K562 (cell line): ENCODE measurements around the gene CAMK1D.
"Not testable (repeated sequence)": the region's sequence is repeated elsewhere in the genome, so short reads cannot be mapped to it uniquely, and the experiment has no call there.

Experiments
- HDAC1 ChIP-seq, 2 experiments: fragments of 450-650 bp; IDR thresholded peaks; 2 replicates each; pipeline ENCODE4 v1.6.1; 2016 to 2017; ENCODE audit warnings: inconsistent platforms in 1 of 2, mild to moderate bottlenecking in 1 of 2, moderate library complexity in 1 of 2
- PCBP1 ChIP-seq: fragments of 200-400 bp; formaldehyde crosslinking; IDR thresholded peaks from 2 replicates; pipeline ENCODE4 v1.6.1; 2018; ENCODE audit warnings: mild to moderate bottlenecking, low read depth, low read length; ENCODE audit not compliant: poor library complexity, severe bottlenecking
- YY1 ChIP-seq, 3 experiments: IDR thresholded peaks; 2 replicates each; pipeline ENCODE4 v1.6.1; 2011; ENCODE audit warnings: low read length in 2 of 3, mild to moderate bottlenecking in 2 of 3, moderate library complexity in 2 of 3, borderline replicate concordance in 1 of 3, control low read depth in 1 of 3, low read depth in 1 of 3; ENCODE audit not compliant: insufficient read depth in 3 of 3, insufficient replicate concordance in 2 of 3, control insufficient read depth in 1 of 3, insufficient read length in 1 of 3; ENCODE audit errors: extremely low read depth in 1 of 3
- ZNF780A ChIP-seq: fragments of 250-450 bp; sonication (Bioruptor Pico); IDR thresholded peaks from 2 replicates; pipeline ENCODE4 v1.5.0; 2021; ENCODE audit warnings: mild to moderate bottlenecking
- TF ChIP-seq, protein P1 (sequence below): sonication (generic); formaldehyde crosslinking; IDR thresholded peaks from 2 replicates; pipeline ENCODE4 v1.8.0; 2022; ENCODE audit warnings: missing genetic modification reagents, mild to moderate bottlenecking, moderate library complexity, borderline replicate concordance

DNA sequence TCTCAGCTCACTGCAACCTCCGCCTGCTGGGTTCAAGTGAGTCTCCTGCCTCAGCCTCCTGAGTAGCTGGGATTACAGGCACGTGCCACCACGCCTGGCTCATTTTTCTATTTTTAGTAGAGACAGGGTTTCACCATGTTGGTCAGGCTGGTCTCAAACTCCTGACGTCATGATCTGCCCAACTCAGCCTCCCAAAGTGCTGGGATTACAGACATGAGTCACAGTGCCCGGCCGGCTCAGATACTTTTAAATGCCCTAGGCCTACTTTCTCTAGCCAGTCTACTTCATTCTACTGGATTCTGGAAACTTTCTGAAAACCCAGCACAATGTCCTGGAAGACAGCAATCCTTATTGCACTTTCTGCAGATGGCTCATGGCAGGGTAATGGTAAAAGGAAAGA is 516.2 kb downstream of the CAMK1D start:
- TF ChIP-seq ZNF780A (CRISPR knock-in tag); HDAC1 (IDR thresholded peaks at IDR 0.05); PCBP1; YY1 (IDR thresholded peaks at IDR 0.05; ENCODE audit: borderline replicate concordance in 1 of 3, control insufficient read depth in 1 of 3, extremely low read depth in 1 of 3, insufficient read depth in 3 of 3, insufficient read length in 1 of 3, insufficient replicate concordance in 2 of 3, low read depth in 1 of 3, low read length in 2 of 3): not testable (repeated sequence)
- TF ChIP-seq, protein P1, sequence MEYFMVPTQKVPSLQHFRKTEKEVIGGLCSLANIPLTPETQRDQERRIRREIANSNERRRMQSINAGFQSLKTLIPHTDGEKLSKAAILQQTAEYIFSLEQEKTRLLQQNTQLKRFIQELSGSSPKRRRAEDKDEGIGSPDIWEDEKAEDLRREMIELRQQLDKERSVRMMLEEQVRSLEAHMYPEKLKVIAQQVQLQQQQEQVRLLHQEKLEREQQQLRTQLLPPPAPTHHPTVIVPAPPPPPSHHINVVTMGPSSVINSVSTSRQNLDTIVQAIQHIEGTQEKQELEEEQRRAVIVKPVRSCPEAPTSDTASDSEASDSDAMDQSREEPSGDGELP (CRISPR knock-in tag): not testable (repeated sequence)
